Caco-2 (cell line): ENCODE data around the gene FTCDNL1. TPM values are rescaled to one million over a fixed set of nuclear protein-coding genes. Genes with fewer than 3 reads are reported as not detected.
A peak's percentile ranks its signal among the peaks of the same experiment; 100 is the strongest.

ENCODE experiments used
- BruUV-seq: library from RNA; stranded (reverse); fragments of 400-500 nt; replicated peaks from 2 replicates; lab custom pipeline; 2021; lab: Mats Ljungman, UMichigan
- CTCF ChIA-PET: fragments of 300-600 bp; sonication (Branson Sonifier 250); formaldehyde crosslinking; loops from one replicate; lab custom pipeline; 2022; ENCODE audit warnings: antibody characterized with exemption; lab: Charles Lee
- POLR2A ChIA-PET: fragments of 300-600 bp; sonication (Branson Sonifier 250); formaldehyde crosslinking; loops from one replicate; lab custom pipeline; 2022; ENCODE audit warnings: antibody characterized with exemption; lab: Charles Lee
- DNase-seq, 2 experiments: peaks; one replicate each; pipeline versions ENCODE4 v3.0.0 to v3.0.0-alpha.2; 2020 to 2022
- H3K27me3 ChIP-seq: replicated peaks from 2 replicates; pipeline ENCODE4 v1.6.0; 2011; ENCODE audit warnings: low read length; ENCODE audit not compliant: control insufficient read depth, insufficient read depth
- H3K36me3 ChIP-seq: 2 replicates; pipeline ENCODE4 v1.5.1; 2011; ENCODE audit warnings: low read length; ENCODE audit not compliant: control insufficient read depth, insufficient read depth
- H3K4me1 ChIP-seq: fragments of 250-450 bp; sonication (Bioruptor Pico); 2 replicates; pipeline ENCODE4 v1.5.1; 2020; ENCODE audit warnings: mild to moderate bottlenecking
- H3K4me3 ChIP-seq: 2 replicates; pipeline ENCODE4 v1.5.1; 2011; ENCODE audit warnings: low read depth, mild to moderate bottlenecking, control low read depth, low read length
- H3K9me3 ChIP-seq: fragments of 250-450 bp; sonication (Bioruptor Pico); 2 replicates; pipeline ENCODE4 v1.5.1; 2020; ENCODE audit warnings: mild to moderate bottlenecking, moderate library complexity
- H3K27ac Mint-ChIP-seq: one replicate; pipeline ENCODE4 v1.8.0; 2022; ENCODE audit warnings: mixed read lengths; ENCODE audit not compliant: unreplicated experiment
- H3K27me3 Mint-ChIP-seq: one replicate; pipeline ENCODE4 v1.8.0; 2022; ENCODE audit warnings: mixed read lengths; ENCODE audit not compliant: insufficient read depth, unreplicated experiment
- H3K36me3 Mint-ChIP-seq: one replicate; pipeline ENCODE4 v1.8.0; 2022; ENCODE audit warnings: mild to moderate bottlenecking, mixed read lengths; ENCODE audit not compliant: insufficient read depth, unreplicated experiment
- H3K4me1 Mint-ChIP-seq: one replicate; pipeline ENCODE4 v1.8.0; 2022; ENCODE audit warnings: low read depth, mixed read lengths; ENCODE audit not compliant: unreplicated experiment
- H3K4me3 Mint-ChIP-seq: one replicate; pipeline ENCODE4 v1.8.0; 2022; ENCODE audit warnings: mild to moderate bottlenecking, moderate library complexity, mixed read lengths; ENCODE audit not compliant: unreplicated experiment
- H3K9me3 Mint-ChIP-seq: one replicate; pipeline ENCODE4 v1.8.0; 2022; ENCODE audit warnings: mixed read lengths; ENCODE audit not compliant: unreplicated experiment
- CTCF ChIP-seq, 2 experiments: fragments of 200-600 bp in 1 of 2; IDR thresholded peaks; 1 replicate in 1 of 2; 2 replicates in 1 of 2; pipeline versions ENCODE4 v1.5.1 to v1.8.0; 2011 to 2022; ENCODE audit warnings: antibody characterized with exemption in 1 of 2, control low read depth in 1 of 2, inconsistent platforms in 1 of 2, low read depth in 1 of 2, low read length in 1 of 2, mild to moderate bottlenecking in 1 of 2, moderate library complexity in 1 of 2; ENCODE audit not compliant: insufficient read depth in 1 of 2, severe bottlenecking in 1 of 2, unreplicated experiment in 1 of 2
- intact Hi-C: fragments of 100-400 bp; cut with micrococcal nuclease; formaldehyde crosslinking; loops from one replicate; pipeline ENCODE4 v1.10.0; 2022; ENCODE audit not compliant: unreplicated experiment
- total RNA-seq: library from RNA; stranded (reverse); gene quantifications from 2 replicates; pipeline ENCODE4 v1.2.3, GENCODE V29; 2022

The FTCDNL1 gene
- total RNA-seq, 1 experiment from 2014 or later = 0.68 TPM

GRCh38 chr2:199851883-199852282 is 891 bp upstream of the FTCDNL1 start:
- no TSS peak for BruUV-seq
- ChIA-PET CTCF (interaction anchor here (0.7 kb wide), 2 partner anchors 8 to 114 kb away, joined by 3 read pairs; no protein-coding TSS in a partner anchor), POLR2A (no interaction called here)
- no peaks in the 10 kb centered on the region for H3K36me3 ChIP-seq
- H3K4me3 ChIP-seq = no peak overlapping the region
- no peak for TF ChIP-seq CTCF (IDR thresholded peaks at IDR 0.05; ENCODE audit: insufficient read depth in 1 of 2, low read depth in 1 of 2, low read length in 1 of 2, severe bottlenecking in 1 of 2, unreplicated experiment in 1 of 2)
- intact Hi-C loops = loop anchor here (2.0 kb wide), 2 partner anchors 59 to 89 kb away; partner anchors contain the start of gene C2orf69
- Mint-ChIP-seq H3K36me3 (no peaks in the 10 kb centered on the region), H3K4me1 (peaks cover 6% of the 10 kb centered on the region), H3K27me3 (peaks cover 21% of the 10 kb centered on the region), H3K9me3 (no peaks in the 10 kb centered on the region), H3K4me3 (no peak overlapping the region), H3K27ac (no peak overlapping the region)
- no peaks in the 10 kb centered on the region for H3K9me3 ChIP-seq
- no peaks in the 10 kb centered on the region for H3K27me3 ChIP-seq
- no peak for DNase-seq
- no peaks in the 10 kb centered on the region for H3K4me1 ChIP-seq

- H3K27me3 ChIP-seq = no peaks in the 10 kb centered on the region
- peak overlapping the region; percentile 74 for H3K4me3 ChIP-seq
- no peak for DNase-seq
- peaks cover 19% of the 10 kb centered on the region for H3K27me3 Mint-ChIP-seq
- no peak for TF ChIP-seq CTCF (IDR thresholded peaks at IDR 0.05; ENCODE audit: insufficient read depth in 1 of 2, low read depth in 1 of 2, low read length in 1 of 2, severe bottlenecking in 1 of 2, unreplicated experiment in 1 of 2)
- no peaks in the 10 kb centered on the region for H3K9me3 Mint-ChIP-seq
- H3K36me3 ChIP-seq = no peaks in the 10 kb centered on the region
- intact Hi-C loops = loop anchor here (2.0 kb wide), 2 partner anchors 59 to 89 kb away; partner anchors contain the start of gene C2orf69
- POLR2A ChIA-PET = no interaction called here
- H3K36me3 Mint-ChIP-seq = no peaks in the 10 kb centered on the region
- CTCF ChIA-PET = no interaction called here
- no peaks in the 10 kb centered on the region for H3K4me1 ChIP-seq
- peak overlapping the region; percentile 83 for H3K4me3 Mint-ChIP-seq
- peaks cover 6% of the 10 kb centered on the region for H3K4me1 Mint-ChIP-seq
- BruUV-seq = no TSS peak
- peak overlapping the region; percentile 56 for H3K27ac Mint-ChIP-seq
- H3K9me3 ChIP-seq = no peaks in the 10 kb centered on the region
Measured at GRCh38 chr2:199851501-199851810, 464 bp upstream of the FTCDNL1 start.

- Histone ChIP-seq H3K9me3 (no peaks in the 10 kb centered on the region), H3K27me3 (no peaks in the 10 kb centered on the region), H3K4me1 (no peaks in the 10 kb centered on the region), H3K4me3 (peak overlapping the region; percentile 74), H3K36me3 (no peaks in the 10 kb centered on the region)
- ChIA-PET POLR2A (no interaction called here), CTCF (interaction anchor here (0.6 kb wide), 1 partner anchor 90 kb away, joined by 4 read pairs; no protein-coding TSS in a partner anchor)
- Mint-ChIP-seq H3K4me1 (peaks cover 6% of the 10 kb centered on the region), H3K9me3 (no peaks in the 10 kb centered on the region), H3K4me3 (peak overlapping the region; percentile 83), H3K36me3 (no peaks in the 10 kb centered on the region), H3K27ac (no peak overlapping the region), H3K27me3 (peaks cover 12% of the 10 kb centered on the region)
- intact Hi-C loops = loop anchor here (2.0 kb wide), 2 partner anchors 61 to 91 kb away; partner anchors contain the start of gene C2orf69
- BruUV-seq = TSS peak; percentile 24
- DNase-seq = no peak
- TF ChIP-seq CTCF (IDR thresholded peaks at IDR 0.05; ENCODE audit: insufficient read depth in 1 of 2, low read depth in 1 of 2, low read length in 1 of 2, severe bottlenecking in 1 of 2, unreplicated experiment in 1 of 2) = no peak
Measured at GRCh38 chr2:199850218-199850717, 724 bp downstream of the FTCDNL1 start.
